Keratinocyte (primary cell): Measurements from ENCODE around the gene MAD1L1. TPM values are rescaled to one million over a fixed set of nuclear protein-coding genes. Genes with fewer than 3 reads are reported as not detected.

Experiments used
- DNase-seq: peaks from one replicate; pipeline ENCODE4 v3.0.0-alpha.2; 2011; ENCODE audit warnings: low read depth, missing footprints, low spot score
- FAIRE-seq: peaks from 2 replicates; lab custom pipeline; 2011; peaks lifted over from hg19 to GRCh38; lab: Jason Lieb, UNC
- H2AFZ ChIP-seq: 2 replicates; pipeline ENCODE4 v1.6.0; 2012; ENCODE audit warnings: low read length, control low read depth, inconsistent platforms; ENCODE audit not compliant: control insufficient read depth
- H3K27ac ChIP-seq: 2 replicates; pipeline ENCODE4 v1.5.1; 2011; ENCODE audit warnings: low read length; ENCODE audit not compliant: control insufficient read depth, insufficient read depth
- H3K27me3 ChIP-seq: 3 replicates; pipeline ENCODE4 v1.6.0; 2011; ENCODE audit warnings: low read length; ENCODE audit not compliant: control insufficient read depth, insufficient read depth; ENCODE audit errors: extremely low read depth
- H3K36me3 ChIP-seq, 2 experiments: 2 replicates in 1 of 2; 3 replicates in 1 of 2; pipeline ENCODE4 v1.5.1; 2011; ENCODE audit warnings: low read length in 2 of 2, mild to moderate bottlenecking in 1 of 2; ENCODE audit not compliant: control insufficient read depth in 2 of 2, insufficient read depth in 2 of 2; ENCODE audit errors: extremely low read depth in 1 of 2
- H3K4me1 ChIP-seq: 3 replicates; pipeline ENCODE4 v1.5.1; 2011; ENCODE audit warnings: low read length; ENCODE audit not compliant: control insufficient read depth, insufficient read depth; ENCODE audit errors: extremely low read depth
- H3K4me2 ChIP-seq: 3 replicates; pipeline ENCODE4 v1.6.0; 2011; ENCODE audit warnings: low read depth, low read length; ENCODE audit not compliant: control insufficient read depth, insufficient read depth; ENCODE audit errors: extremely low read depth
- H3K4me3 ChIP-seq, 3 experiments: fragments of 200-600 bp in 1 of 3; sonication (generic) in 1 of 3; 2 replicates in 2 of 3; 3 replicates in 1 of 3; pipeline ENCODE4 v1.5.1; 2011 to 2016; ENCODE audit warnings: low read length in 3 of 3, mild to moderate bottlenecking in 3 of 3, control low read depth in 2 of 3, inconsistent platforms in 1 of 3, low read depth in 1 of 3, mixed read lengths in 1 of 3, mixed run types in 1 of 3, moderate library complexity in 1 of 3; ENCODE audit not compliant: control insufficient read depth in 2 of 3, insufficient read depth in 2 of 3; ENCODE audit errors: extremely low read depth in 1 of 3
- H3K79me2 ChIP-seq: 2 replicates; pipeline ENCODE4 v1.6.0; 2012; ENCODE audit warnings: low read length; ENCODE audit not compliant: control insufficient read depth, insufficient read depth
- H3K9ac ChIP-seq: 3 replicates; pipeline ENCODE4 v1.6.0; 2011; ENCODE audit warnings: low read length; ENCODE audit not compliant: control insufficient read depth, insufficient read depth; ENCODE audit errors: extremely low read depth
- H3K9me1 ChIP-seq: 3 replicates; pipeline ENCODE4 v1.6.0; 2011; ENCODE audit warnings: low read length; ENCODE audit not compliant: control insufficient read depth, insufficient read depth; ENCODE audit errors: extremely low read depth
- H3K9me3 ChIP-seq: 2 replicates; pipeline ENCODE4 v1.5.1; 2012; ENCODE audit warnings: low read depth, low read length; ENCODE audit not compliant: control insufficient read depth
- H4K20me1 ChIP-seq: 3 replicates; pipeline ENCODE4 v1.6.0; 2011; ENCODE audit warnings: low read length; ENCODE audit not compliant: control insufficient read depth, insufficient read depth; ENCODE audit errors: extremely low read depth
- EZH2 ChIP-seq: IDR thresholded peaks from one replicate; pipeline ENCODE4 v1.6.1; 2012; ENCODE audit warnings: inconsistent platforms, mild to moderate bottlenecking, low read length, moderate library complexity
- dilution Hi-C: fragments of 300-500 bp; cut with MboI; formaldehyde crosslinking; loops from one replicate; pipeline ENCODE4 v1.7.0; 2020; ENCODE audit warnings: low sequenced_read_pairs; ENCODE audit not compliant: extremely low pct_ligation_motif_present
- polyA plus RNA-seq, 5 experiments: library from polyadenylated mRNA; depleted of rRNA in 3 of 5; stranded (reverse) in 3 of 5; stranded (forward) in 1 of 5; unstranded in 1 of 5; fragments of >200 nt; gene quantifications; 1 replicate in 1 of 5; 2 replicates in 3 of 5; 3 replicates in 1 of 5; pipeline versions ENCODE4 v1.2.1 to v1.2.3, GENCODE V29; 2011 to 2012; ENCODE audit warnings: missing spikeins in 2 of 5, low read depth in 1 of 5, low replicate concordance in 1 of 5
- TF ChIP-seq, protein P1 (sequence below), 3 experiments: IDR thresholded peaks in 1 of 3; conservative IDR thresholded peaks in 1 of 3; optimal IDR thresholded peaks in 1 of 3; 2 replicates in 2 of 3; 3 replicates in 1 of 3; pipeline versions ENCODE3 to v1.5.1; 2011; ENCODE audit warnings: low read length in 3 of 3, mild to moderate bottlenecking in 3 of 3, moderate library complexity in 2 of 3, control low read depth in 1 of 3, inconsistent platforms in 1 of 3; ENCODE audit not compliant: insufficient read depth in 2 of 3; ENCODE audit errors: extremely low read depth in 1 of 3

The MAD1L1 gene
- polyA plus RNA-seq, 1 donor (not counting 4 experiments of a cell fraction or from before 2014, with no cell fraction given) = 18.0 TPM

DNA sequence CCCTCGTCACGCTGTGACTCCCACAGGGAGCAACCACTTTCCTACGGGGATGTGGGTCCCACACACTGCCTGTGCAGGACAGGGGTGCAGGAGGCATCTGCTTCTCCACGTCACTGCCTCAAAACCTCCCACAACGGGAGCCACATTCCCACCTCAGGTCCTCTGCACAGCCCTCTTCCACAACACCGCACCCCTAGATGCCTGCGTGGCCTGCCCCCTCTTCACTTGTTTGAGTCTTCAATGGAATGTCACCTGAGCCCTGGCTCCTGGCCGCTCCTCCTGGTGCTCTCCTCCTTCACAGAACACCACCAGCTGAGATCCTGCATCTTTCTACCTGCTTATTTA is 73.6 kb downstream of the MAD1L1 start:
- no peak overlapping the region for H3K9ac ChIP-seq
- H3K27me3 ChIP-seq = no peaks in the 10 kb centered on the region
- no peak overlapping the region for H3K4me3 ChIP-seq
- TF ChIP-seq, protein P1, sequence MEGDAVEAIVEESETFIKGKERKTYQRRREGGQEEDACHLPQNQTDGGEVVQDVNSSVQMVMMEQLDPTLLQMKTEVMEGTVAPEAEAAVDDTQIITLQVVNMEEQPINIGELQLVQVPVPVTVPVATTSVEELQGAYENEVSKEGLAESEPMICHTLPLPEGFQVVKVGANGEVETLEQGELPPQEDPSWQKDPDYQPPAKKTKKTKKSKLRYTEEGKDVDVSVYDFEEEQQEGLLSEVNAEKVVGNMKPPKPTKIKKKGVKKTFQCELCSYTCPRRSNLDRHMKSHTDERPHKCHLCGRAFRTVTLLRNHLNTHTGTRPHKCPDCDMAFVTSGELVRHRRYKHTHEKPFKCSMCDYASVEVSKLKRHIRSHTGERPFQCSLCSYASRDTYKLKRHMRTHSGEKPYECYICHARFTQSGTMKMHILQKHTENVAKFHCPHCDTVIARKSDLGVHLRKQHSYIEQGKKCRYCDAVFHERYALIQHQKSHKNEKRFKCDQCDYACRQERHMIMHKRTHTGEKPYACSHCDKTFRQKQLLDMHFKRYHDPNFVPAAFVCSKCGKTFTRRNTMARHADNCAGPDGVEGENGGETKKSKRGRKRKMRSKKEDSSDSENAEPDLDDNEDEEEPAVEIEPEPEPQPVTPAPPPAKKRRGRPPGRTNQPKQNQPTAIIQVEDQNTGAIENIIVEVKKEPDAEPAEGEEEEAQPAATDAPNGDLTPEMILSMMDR (optimal IDR thresholded peaks at IDR 0.05 in 1 of 3, IDR thresholded peaks at IDR 0.05 in 1 of 3, conservative IDR thresholded peaks at IDR 0.05 in 1 of 3; ENCODE audit: extremely low read depth in 1 of 3, insufficient read depth in 2 of 3, low read length in 3 of 3) = no peak
- no peak for TF ChIP-seq EZH2
- H3K9me1 ChIP-seq = no peaks in the 10 kb centered on the region
- FAIRE-seq (no peak), DNase-seq (no peak)
- peaks cover 0 to 1% of the 10 kb centered on the region in 2 experiments for H3K36me3 ChIP-seq
- no peaks in the 10 kb centered on the region for H3K9me3 ChIP-seq
- dilution Hi-C loops = no loop called here
- no peak overlapping the region for H3K27ac ChIP-seq
- no peaks in the 10 kb centered on the region for H4K20me1 ChIP-seq
- H3K79me2 ChIP-seq = no peaks in the 10 kb centered on the region
- H3K4me1 ChIP-seq = no peaks in the 10 kb centered on the region
- no peak overlapping the region for H3K4me2 ChIP-seq
- no peak overlapping the region for H2AFZ ChIP-seq

DNA sequence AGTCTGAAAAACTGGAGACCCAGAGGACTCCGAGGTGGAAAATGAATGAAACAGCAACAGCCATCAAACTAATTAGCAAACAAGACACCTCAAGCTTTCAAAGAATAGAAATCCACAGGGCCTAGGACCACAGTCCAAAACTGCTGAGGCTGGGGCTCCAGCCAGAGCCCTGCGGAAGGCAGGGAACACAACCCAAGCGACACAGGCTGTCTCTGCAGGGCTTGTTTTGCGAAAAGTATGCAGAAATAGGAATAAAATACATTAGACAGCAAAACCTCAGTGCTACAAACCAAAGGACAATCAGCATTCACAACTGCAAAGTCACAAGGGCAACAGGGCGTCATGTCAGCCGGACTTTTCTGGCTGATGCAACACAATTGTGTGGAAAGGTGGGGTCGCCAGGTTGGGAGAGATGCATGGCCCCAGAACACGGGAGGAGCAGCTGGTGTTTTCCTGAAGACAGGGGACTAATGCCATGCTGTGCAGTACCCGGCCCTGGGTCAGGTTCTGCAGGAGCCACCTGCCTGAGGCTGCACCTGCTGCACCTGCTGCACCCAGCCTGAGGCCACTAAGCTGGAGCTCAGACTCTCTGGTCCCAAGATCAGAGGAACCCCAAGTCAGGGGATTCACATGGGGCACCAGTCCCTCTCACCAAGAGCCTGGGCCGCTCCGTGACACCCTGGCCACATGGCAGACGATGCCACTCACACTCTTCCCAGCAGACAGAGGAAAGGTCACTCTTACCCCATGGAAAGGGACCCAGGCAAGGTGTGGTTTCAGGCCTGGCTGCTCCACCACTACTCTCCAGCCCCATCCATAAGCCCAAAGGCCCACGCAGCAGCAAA is 74.2 kb downstream of the MAD1L1 start:
- Histone ChIP-seq H3K9me1 (no peaks in the 10 kb centered on the region), H3K4me3 (no peak overlapping the region), H2AFZ (no peak overlapping the region), H3K9me3 (no peaks in the 10 kb centered on the region), H3K27ac (no peak overlapping the region), H3K36me3 (peaks cover 0 to under 1% of the 10 kb centered on the region in 2 experiments), H3K9ac (no peak overlapping the region), H3K79me2 (no peaks in the 10 kb centered on the region), H3K4me1 (no peaks in the 10 kb centered on the region), H4K20me1 (no peaks in the 10 kb centered on the region), H3K27me3 (no peaks in the 10 kb centered on the region), H3K4me2 (no peak overlapping the region)
- no peak for FAIRE-seq
- no peak for DNase-seq
- no peak for TF ChIP-seq EZH2
- TF ChIP-seq, protein P1 (optimal IDR thresholded peaks at IDR 0.05 in 1 of 3, IDR thresholded peaks at IDR 0.05 in 1 of 3, conservative IDR thresholded peaks at IDR 0.05 in 1 of 3; ENCODE audit: extremely low read depth in 1 of 3, insufficient read depth in 2 of 3, low read length in 3 of 3) = no peak
- dilution Hi-C loops = no loop called here
